ENCODE data around the gene NPFFR2. TPM values are rescaled to one million over a fixed set of nuclear protein-coding genes. Genes with fewer than 3 reads are reported as not detected.

Gene NPFFR2
- total and polyA plus RNA-seq, 11 donors: 0.97 TPM; not detected in 10

DNA sequence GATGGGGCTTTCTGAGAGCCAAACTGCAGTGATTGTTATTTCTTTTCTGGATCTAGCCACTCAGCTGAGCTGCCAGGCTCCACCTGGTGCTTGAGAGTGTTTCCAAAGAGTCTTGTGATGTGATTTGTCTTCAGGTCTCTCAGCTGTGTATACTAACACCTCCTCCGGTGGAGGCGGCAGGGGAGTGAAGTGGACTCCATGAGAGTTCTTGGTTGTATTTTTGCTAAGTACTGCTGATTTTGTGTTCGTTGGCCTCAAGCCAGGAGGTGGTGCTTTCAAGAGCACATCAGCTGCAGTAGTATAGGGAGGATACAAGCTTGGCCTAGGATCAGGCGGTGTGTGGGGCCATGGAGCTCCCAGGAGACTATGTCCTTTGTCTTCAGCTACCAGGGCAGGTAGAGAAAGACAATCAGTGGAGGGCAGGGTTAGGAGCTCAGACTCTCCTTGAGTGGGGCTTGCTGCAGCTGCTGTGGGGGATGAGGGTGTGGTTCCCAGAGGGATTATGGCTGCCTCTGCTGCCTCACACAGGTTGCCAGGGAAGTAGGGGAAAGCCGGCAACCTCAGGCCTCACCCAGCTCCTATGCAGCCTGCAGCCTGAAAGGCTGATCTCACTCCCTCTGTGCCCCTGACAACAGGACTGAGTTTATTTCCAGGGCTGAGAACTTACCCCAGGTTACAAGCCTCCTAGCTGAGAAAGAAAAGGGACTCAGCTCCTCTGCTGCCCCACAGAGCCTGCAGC lies 62.4 kb downstream of the NPFFR2 start:
- H3K9me3 ChIP-seq: no peaks in the 10 kb centered on the region
- 62 to 72% (median 65%) methylated on average over 4 to 5 of the region's 5 CpGs for WGBS, 4 donors
- H3K4me1 ChIP-seq: no peaks in the 10 kb centered on the region
- ATAC-seq (no peak), DNase-seq (no peak)
- no peaks in the 10 kb centered on the region for H3K27me3 ChIP-seq
- no peak overlapping the region for H3K27ac ChIP-seq
- intact Hi-C loops (cut with DNase I): no loop called here
- H3K4me3 ChIP-seq: no peak overlapping the region
- H3K36me3 ChIP-seq: no peaks in the 10 kb centered on the region
- TF ChIP-seq POLR2A (IDR thresholded peaks at IDR 0.05): no peak
- TF ChIP-seq, protein P1, sequence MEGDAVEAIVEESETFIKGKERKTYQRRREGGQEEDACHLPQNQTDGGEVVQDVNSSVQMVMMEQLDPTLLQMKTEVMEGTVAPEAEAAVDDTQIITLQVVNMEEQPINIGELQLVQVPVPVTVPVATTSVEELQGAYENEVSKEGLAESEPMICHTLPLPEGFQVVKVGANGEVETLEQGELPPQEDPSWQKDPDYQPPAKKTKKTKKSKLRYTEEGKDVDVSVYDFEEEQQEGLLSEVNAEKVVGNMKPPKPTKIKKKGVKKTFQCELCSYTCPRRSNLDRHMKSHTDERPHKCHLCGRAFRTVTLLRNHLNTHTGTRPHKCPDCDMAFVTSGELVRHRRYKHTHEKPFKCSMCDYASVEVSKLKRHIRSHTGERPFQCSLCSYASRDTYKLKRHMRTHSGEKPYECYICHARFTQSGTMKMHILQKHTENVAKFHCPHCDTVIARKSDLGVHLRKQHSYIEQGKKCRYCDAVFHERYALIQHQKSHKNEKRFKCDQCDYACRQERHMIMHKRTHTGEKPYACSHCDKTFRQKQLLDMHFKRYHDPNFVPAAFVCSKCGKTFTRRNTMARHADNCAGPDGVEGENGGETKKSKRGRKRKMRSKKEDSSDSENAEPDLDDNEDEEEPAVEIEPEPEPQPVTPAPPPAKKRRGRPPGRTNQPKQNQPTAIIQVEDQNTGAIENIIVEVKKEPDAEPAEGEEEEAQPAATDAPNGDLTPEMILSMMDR (IDR thresholded peaks at IDR 0.05): no peak

DNA sequence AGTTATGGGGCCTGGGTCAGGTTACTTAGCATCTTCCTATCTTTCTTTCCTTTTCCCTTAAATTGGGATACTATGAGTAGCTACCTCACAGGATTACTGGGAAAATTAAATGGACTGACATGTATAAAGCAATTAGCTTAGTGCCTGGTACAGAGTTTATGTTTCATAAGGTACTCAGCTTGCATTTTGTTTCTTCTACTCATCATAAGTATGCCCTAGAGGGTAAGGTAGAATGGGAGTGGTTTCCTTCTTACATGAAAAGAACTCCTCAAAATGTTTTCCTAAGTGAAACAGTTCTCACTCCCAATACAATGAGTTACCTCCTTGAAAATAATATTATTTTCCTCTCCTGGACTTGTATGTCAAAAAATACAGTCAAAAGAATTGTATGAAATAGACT lies 75.7 kb downstream of the NPFFR2 start:
- Histone ChIP-seq H3K36me3 (no peaks in the 10 kb centered on the region), H3K9me3 (no peaks in the 10 kb centered on the region), H3K4me3 (no peak overlapping the region), H3K27me3 (no peaks in the 10 kb centered on the region), H3K4me1 (no peaks in the 10 kb centered on the region), H3K27ac (no peak overlapping the region)
- no peak for TF ChIP-seq POLR2A (IDR thresholded peaks at IDR 0.05)
- TF ChIP-seq, protein P1 (IDR thresholded peaks at IDR 0.05): no peak
- DNase-seq: no peak
- intact Hi-C loops (cut with DNase I): no loop called here
- no peak for ATAC-seq

DNA sequence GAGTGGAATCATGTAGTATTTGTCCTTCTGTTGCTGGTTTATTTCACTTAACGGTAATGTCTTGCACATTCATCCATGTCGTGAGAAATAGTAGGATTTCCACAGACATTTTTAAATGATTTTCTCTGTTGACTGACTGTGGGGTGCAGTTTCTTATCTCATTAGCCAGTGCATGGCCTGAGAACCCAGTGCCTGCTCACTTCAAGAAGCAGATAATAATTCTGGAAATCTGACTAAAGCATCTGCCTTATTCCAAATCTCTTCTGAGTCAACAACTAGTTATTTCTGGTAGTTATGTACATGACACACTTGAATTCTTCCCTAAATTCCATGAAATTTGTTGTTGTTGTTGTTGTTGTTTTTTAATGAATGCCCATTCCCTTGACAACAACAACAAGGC lies 77.6 kb downstream of the NPFFR2 start:
- intact Hi-C loops (cut with DNase I): no loop called here
- Histone ChIP-seq H3K9me3 (no peaks in the 10 kb centered on the region), H3K27ac (no peak overlapping the region), H3K27me3 (no peaks in the 10 kb centered on the region), H3K4me3 (no peak overlapping the region), H3K36me3 (no peaks in the 10 kb centered on the region), H3K4me1 (no peaks in the 10 kb centered on the region)
- DNase-seq (no peak), ATAC-seq (no peak)
- TF ChIP-seq, protein P1 (IDR thresholded peaks at IDR 0.05): no peak
- no peak for TF ChIP-seq POLR2A (IDR thresholded peaks at IDR 0.05)
- WGBS, 4 donors: 84 to 88% (median 84%) methylated on average over 2 of the region's 2 CpGs

DNA sequence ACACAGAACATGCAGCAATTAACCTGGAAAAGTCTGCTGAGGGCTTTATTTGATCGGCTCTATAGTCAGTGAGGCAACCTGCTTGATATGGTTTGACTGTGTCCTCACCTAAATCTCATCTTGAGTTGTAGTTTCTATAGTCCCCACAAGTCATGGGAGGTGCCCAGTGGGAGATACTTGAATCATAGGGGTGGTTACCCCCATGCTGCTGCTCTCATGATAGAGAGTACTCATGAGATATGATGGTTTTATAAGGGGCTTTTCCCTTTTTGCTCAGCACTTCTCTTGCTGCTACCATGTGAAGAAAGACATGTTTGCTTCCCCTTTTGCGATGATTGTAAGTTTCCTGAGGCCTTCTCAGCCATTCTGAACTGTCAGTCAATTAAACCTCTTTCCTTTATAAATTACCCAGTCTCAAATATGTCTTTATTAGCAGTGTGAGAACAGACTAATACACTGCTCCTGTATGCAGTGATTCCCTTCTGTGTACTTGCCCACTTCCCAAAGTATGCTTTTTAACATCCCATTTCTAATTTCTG lies 78.2 kb downstream of the NPFFR2 start:
- DNase-seq (no peak), ATAC-seq (no peak)
- intact Hi-C loops (cut with DNase I): no loop called here
- TF ChIP-seq, protein P1 (IDR thresholded peaks at IDR 0.05): no peak
- no peak for TF ChIP-seq POLR2A (IDR thresholded peaks at IDR 0.05)
- no peak overlapping the region for H3K4me3 ChIP-seq
- 75 to 92% (median 90%) methylated on average over 2 of the region's 2 CpGs for WGBS, 4 donors
- no peaks in the 10 kb centered on the region for H3K4me1 ChIP-seq
- no peaks in the 10 kb centered on the region for H3K36me3 ChIP-seq
- H3K9me3 ChIP-seq: no peaks in the 10 kb centered on the region
- H3K27ac ChIP-seq: no peak overlapping the region
- H3K27me3 ChIP-seq: no peaks in the 10 kb centered on the region
